ENCODE results near the gene AKAP6.

AKAP6 gene

GRCh38 chr14:32480337-32480736 lies 151.2 kb downstream of the AKAP6 start:
- in situ Hi-C loops (cut with MboI; ENCODE audit: low sequenced_read_pairs, unreplicated experiment) = no loop called here
- no peak for TF ChIP-seq CTCF (IDR thresholded peaks at IDR 0.05; ENCODE audit: borderline replicate concordance, control extremely low read depth, extremely low read depth, insufficient read depth, missing control alignments)

DNA sequence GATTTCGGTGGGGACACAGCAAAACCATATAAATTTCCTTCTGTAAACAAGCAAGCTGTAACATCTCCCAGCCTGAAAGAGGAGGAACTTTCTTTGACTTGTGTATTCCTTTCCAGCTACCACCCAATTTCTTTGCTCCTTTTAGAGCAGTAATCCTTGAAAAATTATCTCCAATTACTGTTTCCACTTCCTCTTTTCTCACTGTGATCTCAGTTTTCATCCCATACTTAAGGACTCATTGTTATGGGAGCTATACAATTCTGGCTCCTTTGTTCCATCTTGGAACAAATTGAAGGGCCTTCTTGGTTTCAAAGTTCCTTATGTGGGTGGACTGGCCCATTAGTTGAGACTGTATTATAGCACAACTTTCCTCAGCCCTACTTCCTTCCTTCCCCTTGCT lies 152.6 kb downstream of the AKAP6 start:
- TF ChIP-seq CTCF (IDR thresholded peaks at IDR 0.05; ENCODE audit: borderline replicate concordance, control extremely low read depth, extremely low read depth, insufficient read depth, missing control alignments) = no peak
- DNase-seq (ENCODE audit: low spot score) = no peak
- in situ Hi-C loops (cut with MboI; ENCODE audit: low sequenced_read_pairs, unreplicated experiment) = no loop called here

More at GRCh38 chr14:32480337-32480736, 151.2 kb downstream of the AKAP6 start:
- no peak for DNase-seq (ENCODE audit: low spot score)

GRCh38 chr14:32491416-32492016 lies 162.4 kb downstream of the AKAP6 start:
- in situ Hi-C loops (cut with MboI; ENCODE audit: low sequenced_read_pairs, unreplicated experiment) = no loop called here
- no peak for TF ChIP-seq CTCF (IDR thresholded peaks at IDR 0.05; ENCODE audit: borderline replicate concordance, control extremely low read depth, extremely low read depth, insufficient read depth, missing control alignments)
- no peak for DNase-seq (ENCODE audit: low spot score)

- in situ Hi-C loops (cut with MboI; ENCODE audit: low sequenced_read_pairs, unreplicated experiment) = no loop called here
- no peak for DNase-seq (ENCODE audit: low spot score)
- TF ChIP-seq CTCF (IDR thresholded peaks at IDR 0.05; ENCODE audit: borderline replicate concordance, control extremely low read depth, extremely low read depth, insufficient read depth, missing control alignments) = no peak
These were observed 163.4 kb downstream of the AKAP6 start for GRCh38 chr14:32492457-32492856.

GRCh38 chr14:32494609-32495434 lies 165.7 kb downstream of the AKAP6 start:
- no peak for DNase-seq (ENCODE audit: low spot score)
- in situ Hi-C loops (cut with MboI; ENCODE audit: low sequenced_read_pairs, unreplicated experiment) = no loop called here
- TF ChIP-seq CTCF (IDR thresholded peaks at IDR 0.05; ENCODE audit: borderline replicate concordance, control extremely low read depth, extremely low read depth, insufficient read depth, missing control alignments) = no peak

DNA sequence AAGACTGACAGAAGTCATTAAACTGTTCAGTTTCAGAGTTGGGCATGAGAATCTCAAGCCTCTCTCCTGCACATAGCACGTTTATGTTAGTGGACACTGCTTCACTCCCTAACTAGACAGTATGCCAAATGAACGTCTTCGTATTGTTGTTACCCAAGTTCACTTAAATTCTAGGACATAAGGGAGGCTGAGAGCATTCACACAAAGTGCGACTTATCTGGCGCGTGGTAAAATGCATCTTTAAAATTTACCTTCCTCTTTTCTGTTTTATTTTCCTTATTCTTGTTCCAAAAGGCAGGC lies 166.3 kb downstream of the AKAP6 start:
- TF ChIP-seq CTCF (IDR thresholded peaks at IDR 0.05; ENCODE audit: borderline replicate concordance, control extremely low read depth, extremely low read depth, insufficient read depth, missing control alignments) = no peak
- DNase-seq (ENCODE audit: low spot score) = no peak
- in situ Hi-C loops (cut with MboI; ENCODE audit: low sequenced_read_pairs, unreplicated experiment) = no loop called here

All from GM13976 (cell line).